ENCODE results near the gene ORM1. TPM values are rescaled to one million over a fixed set of nuclear protein-coding genes. Genes with fewer than 3 reads are reported as not detected.

Gene ORM1
- total and polyA plus RNA-seq, 10 of the 15 experiments (the other 5 are each of a cell fraction or from before 2014, with no cell fraction given): 4.4 TPM; not detected in 9

DNA sequence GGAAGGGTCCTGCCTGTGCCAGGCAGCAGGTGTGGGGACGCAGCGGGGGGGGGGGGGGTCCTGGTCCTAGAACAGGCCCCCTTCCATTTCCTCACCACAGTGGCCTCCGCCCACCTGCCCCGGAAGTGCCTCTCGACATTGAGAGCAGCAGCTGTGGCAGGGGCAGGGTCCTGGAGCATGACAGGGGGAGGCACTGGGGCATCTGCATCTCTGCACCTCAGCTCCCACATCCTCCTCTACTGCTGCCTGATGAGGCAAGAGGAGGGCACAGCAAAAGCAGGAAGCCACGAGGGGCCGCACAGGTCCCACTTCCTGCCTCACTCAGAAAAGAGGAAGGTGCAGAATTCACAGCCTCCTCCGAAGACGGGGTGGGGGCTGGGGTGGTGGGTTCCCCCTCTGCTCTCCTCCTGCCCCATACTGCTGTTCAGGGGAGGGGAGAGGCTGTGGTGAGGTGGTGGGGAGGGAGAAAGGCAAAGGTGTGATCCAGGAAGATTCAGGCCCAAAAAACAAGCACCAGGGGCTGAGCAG is 50.1 kb downstream of the ORM1 start (continued):
- no peak for TF ChIP-seq ZNF384 (IDR thresholded peaks at IDR 0.05; ENCODE audit: borderline replicate concordance, low read depth, low read length)
- TF ChIP-seq POLR2AphosphoS5 (IDR thresholded peaks at IDR 0.05; ENCODE audit: low read length): peak; percentile 69; the same call in 1 of the 2 replicates
- no peak for TF ChIP-seq CBX3 (IDR thresholded peaks at IDR 0.05; ENCODE audit: borderline replicate concordance, low read depth)
- no peak for TF ChIP-seq NRF1 (conservative IDR thresholded peaks at IDR 0.05; ENCODE audit: low read depth, low read length)
- TF ChIP-seq EED (IDR thresholded peaks at IDR 0.05; ENCODE audit: low read depth): peak; percentile 95
- no peak for TF ChIP-seq NFIC (IDR thresholded peaks at IDR 0.05; ENCODE audit: low read depth, low read length)
- peak; percentile 73 for TF ChIP-seq RELB (IDR thresholded peaks at IDR 0.05; ENCODE audit: low read depth)
- TF ChIP-seq IKZF1 (conservative IDR thresholded peaks at IDR 0.05): peak; percentile 93
- no peak; the same call in 1 of the 2 replicates for TF ChIP-seq HCFC1 (IDR thresholded peaks at IDR 0.05; ENCODE audit: low read length)
- peak; percentile 73 for TF ChIP-seq MEF2B (IDR thresholded peaks at IDR 0.05; ENCODE audit: partially characterized antibody, poor library complexity, severe bottlenecking)
- no peak; the same call in 1 of the 2 replicates for TF ChIP-seq USF2 (IDR thresholded peaks at IDR 0.05; ENCODE audit: borderline replicate concordance, low read depth, low read length)
- TF ChIP-seq E2F4 (IDR thresholded peaks at IDR 0.05; ENCODE audit: low read depth, low read length): no peak
- TF ChIP-seq RAD51 (IDR thresholded peaks at IDR 0.05): peak; percentile 16; the same call in 1 of the 2 replicates
- TF ChIP-seq SREBF1 (IDR thresholded peaks at IDR 0.05; ENCODE audit: low read length): no peak
- TF ChIP-seq RBBP5 (conservative IDR thresholded peaks at IDR 0.05): no peak
- TF ChIP-seq BCL3 (IDR thresholded peaks at IDR 0.05; ENCODE audit: borderline replicate concordance, insufficient read depth, low read depth, low read length, poor library complexity, severe bottlenecking): peak; percentile 85
- TF ChIP-seq SMAD5 (IDR thresholded peaks at IDR 0.05; ENCODE audit: low read depth): no peak
- TF ChIP-seq, protein P1, sequence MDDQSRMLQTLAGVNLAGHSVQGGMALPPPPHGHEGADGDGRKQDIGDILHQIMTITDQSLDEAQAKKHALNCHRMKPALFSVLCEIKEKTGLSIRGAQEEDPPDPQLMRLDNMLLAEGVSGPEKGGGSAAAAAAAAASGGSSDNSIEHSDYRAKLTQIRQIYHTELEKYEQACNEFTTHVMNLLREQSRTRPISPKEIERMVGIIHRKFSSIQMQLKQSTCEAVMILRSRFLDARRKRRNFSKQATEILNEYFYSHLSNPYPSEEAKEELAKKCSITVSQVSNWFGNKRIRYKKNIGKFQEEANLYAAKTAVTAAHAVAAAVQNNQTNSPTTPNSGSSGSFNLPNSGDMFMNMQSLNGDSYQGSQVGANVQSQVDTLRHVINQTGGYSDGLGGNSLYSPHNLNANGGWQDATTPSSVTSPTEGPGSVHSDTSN (IDR thresholded peaks at IDR 0.05; ENCODE audit: insufficient replicate concordance, low read depth, low read length): peak; percentile 6
- TF ChIP-seq EZH2 (IDR thresholded peaks at IDR 0.05; ENCODE audit: borderline replicate concordance, control insufficient read depth, low read depth, low read length): no peak
- no peak for TF ChIP-seq CBX5 (IDR thresholded peaks at IDR 0.05; ENCODE audit: low read depth)
- TF ChIP-seq SMC3 (IDR thresholded peaks at IDR 0.05; ENCODE audit: borderline replicate concordance, low read length): peak; percentile 19; the same call in 1 of the 2 replicates
- TF ChIP-seq ASH2L (IDR thresholded peaks at IDR 0.05; ENCODE audit: borderline replicate concordance, low read depth): no peak
- TF ChIP-seq ZNF622 (IDR thresholded peaks at IDR 0.05): no peak
- TF ChIP-seq SMAD1 (IDR thresholded peaks at IDR 0.05; ENCODE audit: low read depth, partially characterized antibody): no peak
- no peak for TF ChIP-seq ATF3 (IDR thresholded peaks at IDR 0.05; ENCODE audit: borderline replicate concordance, extremely low read depth, low read depth, low read length)

All from GM12878 (cell line).